ENCODE data around the gene GULP1. TPM values are rescaled to one million over a fixed set of nuclear protein-coding genes. Genes with fewer than 3 reads are reported as not detected.

GULP1 gene
- total and polyA plus RNA-seq, 2 experiments from 2014 or later = 94.6 to 181 TPM

DNA sequence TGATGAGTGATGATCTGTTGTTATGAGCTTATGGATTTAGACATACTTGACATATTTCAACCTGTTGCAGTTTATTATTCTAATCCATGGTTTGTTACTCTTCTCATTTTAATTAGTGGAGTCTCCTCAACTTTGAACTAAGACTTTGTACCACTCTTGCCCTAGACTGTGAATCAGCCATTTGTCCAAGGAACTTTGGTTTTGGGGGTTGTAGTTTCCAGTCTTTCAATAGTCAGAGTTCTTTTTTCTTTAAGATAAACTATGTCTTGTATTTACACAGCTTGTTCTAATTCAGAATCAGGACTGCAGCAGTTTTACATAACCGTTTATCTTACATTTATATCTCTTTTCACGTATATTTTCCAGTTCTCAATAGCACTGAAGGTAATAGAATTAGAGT, 133.6 kb downstream of the GULP1 start:
- ATAC-seq (no peak), DNase-seq (ENCODE audit: low spot score) (no peak)
- Histone ChIP-seq H3K27me3 (ENCODE audit: insufficient read depth) (no peaks in the 10 kb centered on the region), H3K36me3 (ENCODE audit: insufficient read depth) (no peaks in the 10 kb centered on the region), H3K79me2 (replicated peaks; ENCODE audit: insufficient read depth) (peaks cover 100% of the 10 kb centered on the region), H3K9me2 (ENCODE audit: insufficient read depth) (no peaks in the 10 kb centered on the region), H3K4me3 (no peak overlapping the region), H2AFZ (no peak overlapping the region), H3K4me1 (ENCODE audit: insufficient read depth) (peaks cover 25% of the 10 kb centered on the region), H3K27ac (ENCODE audit: low read depth) (no peak overlapping the region), H3F3A (replicated peaks; ENCODE audit: low read depth) (no peaks in the 10 kb centered on the region), H4K20me1 (replicated peaks; ENCODE audit: insufficient read depth) (peaks cover 7% of the 10 kb centered on the region; the same call in 1 of the 2 replicates), H3K4me2 (peak overlapping the region; percentile 58)
- Mint-ChIP-seq H3K36me3 (ENCODE audit: low read depth) (peaks cover 20% of the 10 kb centered on the region), H3K4me3 (no peak overlapping the region), H3K27ac (no peak overlapping the region), H3K9me3 (peaks cover 7% of the 10 kb centered on the region), H3K27me3 (ENCODE audit: insufficient read depth, low read depth, poor library complexity) (peaks cover 2% of the 10 kb centered on the region), H3K4me1 (peaks cover 42% of the 10 kb centered on the region)
- TF ChIP-seq ZNF114 (CRISPR knock-in tag; IDR thresholded peaks at IDR 0.05) (no peak), REST (IDR thresholded peaks at IDR 0.05; ENCODE audit: unreplicated experiment) (no peak), EZH2phosphoT487 (IDR thresholded peaks at IDR 0.05; ENCODE audit: unreplicated experiment) (no peak), NANOG (IDR thresholded peaks at IDR 0.05; ENCODE audit: borderline replicate concordance) (no peak), ZNF462 (CRISPR knock-in tag; IDR thresholded peaks at IDR 0.05) (no peak), STAT1 (IDR thresholded peaks at IDR 0.05; ENCODE audit: unreplicated experiment) (no peak), JUNB (IDR thresholded peaks at IDR 0.05; ENCODE audit: unreplicated experiment) (no peak), ETS1 (IDR thresholded peaks at IDR 0.05) (no peak), EZH2 (IDR thresholded peaks at IDR 0.05; ENCODE audit: low read depth, unreplicated experiment) (no peak), ZNF331 (CRISPR knock-in tag; IDR thresholded peaks at IDR 0.05; ENCODE audit: low read depth) (no peak), POLR2AphosphoS5 (IDR thresholded peaks at IDR 0.05; ENCODE audit: low read depth) (no peak), CREB1 (CRISPR knock-in tag; IDR thresholded peaks at IDR 0.05; ENCODE audit: low read depth) (no peak)
- TF ChIP-seq, protein P1, sequence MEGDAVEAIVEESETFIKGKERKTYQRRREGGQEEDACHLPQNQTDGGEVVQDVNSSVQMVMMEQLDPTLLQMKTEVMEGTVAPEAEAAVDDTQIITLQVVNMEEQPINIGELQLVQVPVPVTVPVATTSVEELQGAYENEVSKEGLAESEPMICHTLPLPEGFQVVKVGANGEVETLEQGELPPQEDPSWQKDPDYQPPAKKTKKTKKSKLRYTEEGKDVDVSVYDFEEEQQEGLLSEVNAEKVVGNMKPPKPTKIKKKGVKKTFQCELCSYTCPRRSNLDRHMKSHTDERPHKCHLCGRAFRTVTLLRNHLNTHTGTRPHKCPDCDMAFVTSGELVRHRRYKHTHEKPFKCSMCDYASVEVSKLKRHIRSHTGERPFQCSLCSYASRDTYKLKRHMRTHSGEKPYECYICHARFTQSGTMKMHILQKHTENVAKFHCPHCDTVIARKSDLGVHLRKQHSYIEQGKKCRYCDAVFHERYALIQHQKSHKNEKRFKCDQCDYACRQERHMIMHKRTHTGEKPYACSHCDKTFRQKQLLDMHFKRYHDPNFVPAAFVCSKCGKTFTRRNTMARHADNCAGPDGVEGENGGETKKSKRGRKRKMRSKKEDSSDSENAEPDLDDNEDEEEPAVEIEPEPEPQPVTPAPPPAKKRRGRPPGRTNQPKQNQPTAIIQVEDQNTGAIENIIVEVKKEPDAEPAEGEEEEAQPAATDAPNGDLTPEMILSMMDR (conservative IDR thresholded peaks at IDR 0.05; ENCODE audit: low read depth in 2 of 2) = no peak

All from GM23338 (cell line).